Sigmoid colon (tissue), 4 donors: ENCODE measurements around the gene FIBCD1.

Experiments
- EP300 ChIP-seq, 4 donors: sonication (generic); formaldehyde crosslinking; IDR thresholded peaks; one replicate each; pipeline ENCODE4 v1.6.1; 2017; ENCODE audit warnings: antibody characterized with exemption in 4 of 4
- POLR2AphosphoS5 ChIP-seq, 4 donors: sonication (generic); formaldehyde crosslinking; IDR thresholded peaks; one replicate each; pipeline ENCODE4 v1.6.1; 2017; ENCODE audit warnings: antibody characterized with exemption in 4 of 4

DNA sequence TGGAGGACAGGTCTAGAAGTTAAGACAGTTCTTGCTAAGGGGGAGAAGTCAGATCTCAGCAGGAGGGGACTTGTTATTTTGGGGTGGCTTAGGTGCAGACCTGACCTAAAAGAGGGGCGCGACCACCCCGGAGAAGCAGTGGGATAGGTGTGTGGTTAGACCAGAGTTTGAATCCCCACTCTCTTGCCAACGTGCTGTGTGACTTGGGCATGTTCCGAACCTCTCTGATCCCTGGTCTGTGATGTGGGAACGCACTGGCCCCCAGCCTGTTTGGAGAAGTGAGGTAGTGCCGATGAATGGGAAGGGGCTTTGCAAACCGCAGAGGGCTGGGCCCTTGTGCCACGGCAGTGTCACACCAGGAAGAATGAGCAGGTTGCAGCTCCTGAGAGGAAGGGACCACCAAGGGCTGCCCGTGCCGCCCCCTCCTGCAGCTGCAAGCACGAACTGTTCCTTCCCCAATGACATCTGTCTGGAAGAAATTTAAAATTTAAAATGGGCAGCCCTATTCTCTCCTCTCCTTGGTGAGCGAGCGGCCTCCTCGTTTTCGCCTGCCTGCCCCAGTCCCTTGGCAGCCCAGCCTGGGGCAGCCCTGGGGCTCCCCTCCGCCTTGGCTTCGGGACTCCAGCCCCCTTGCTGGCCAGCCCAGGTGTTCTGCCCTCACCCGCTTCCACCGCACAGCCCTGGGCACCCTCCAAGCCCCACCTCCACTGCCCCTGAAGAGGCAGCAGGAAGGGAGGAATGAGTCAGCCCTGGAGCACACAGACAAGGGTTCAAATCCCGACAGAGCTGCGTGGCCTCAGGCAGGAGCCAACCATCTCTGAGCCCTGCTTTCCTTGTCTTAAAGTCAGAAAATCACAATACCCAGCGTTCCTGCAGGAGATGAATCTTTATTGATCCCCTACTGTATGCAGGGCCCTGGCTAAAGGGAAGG lies 1.6 kb downstream of the FIBCD1 start:
- TF ChIP-seq EP300 (IDR thresholded peaks at IDR 0.05), result no peak
- TF ChIP-seq POLR2AphosphoS5 (IDR thresholded peaks at IDR 0.05), result no peak
